HUES6 (cell line): ENCODE data around the gene TJP3.
A peak's percentile ranks its signal among the peaks of the same experiment; 100 is the strongest.
"Not testable (repeated sequence)": the region's sequence is repeated elsewhere in the genome, so short reads cannot be mapped to it uniquely, and the experiment has no call there.

Source experiments
- H3K27ac ChIP-seq: 2 replicates; pipeline ENCODE4 v1.7.0; 2013; ENCODE audit warnings: low read depth, mild to moderate bottlenecking, low read length, inconsistent platforms
- H3K27me3 ChIP-seq: 2 replicates; pipeline ENCODE4 v1.6.1; 2013; ENCODE audit warnings: low read length; ENCODE audit not compliant: control insufficient read depth, insufficient read depth
- H3K36me3 ChIP-seq: 2 replicates; pipeline ENCODE4 v1.6.1; 2013; ENCODE audit warnings: low read length; ENCODE audit not compliant: control insufficient read depth, insufficient read depth
- H3K4me1 ChIP-seq: 2 replicates; pipeline ENCODE4 v1.6.1; 2013; ENCODE audit warnings: low read length; ENCODE audit not compliant: control insufficient read depth, insufficient read depth
- H3K4me3 ChIP-seq: 2 replicates; pipeline ENCODE4 v1.5.1; 2013; ENCODE audit warnings: low read depth, low read length
- H3K9ac ChIP-seq: one replicate; pipeline ENCODE4 v1.6.1; 2013; ENCODE audit warnings: mild to moderate bottlenecking, low read length
- H3K9me3 ChIP-seq: 2 replicates; pipeline ENCODE4 v1.6.1; 2013; ENCODE audit warnings: low read depth, low read length; ENCODE audit not compliant: control insufficient read depth, insufficient read depth

TJP3 gene

GRCh38 chr19:3666545-3666856 lies 41.7 kb upstream of the TJP3 start:
- Histone ChIP-seq H3K4me1 (peaks cover 27% of the 10 kb centered on the region), H3K36me3 (peaks cover 31% of the 10 kb centered on the region)
- H3K9me3 ChIP-seq, H3K27me3 ChIP-seq, H3K4me3 ChIP-seq, H3K27ac ChIP-seq, H3K9ac ChIP-seq: not testable (repeated sequence)

- no peak overlapping the region for H3K4me3 ChIP-seq
- H3K27ac ChIP-seq = no peak overlapping the region
- H3K36me3 ChIP-seq = peaks cover 24% of the 10 kb centered on the region
- H3K27me3 ChIP-seq = no peaks in the 10 kb centered on the region
- H3K9ac ChIP-seq = no peak overlapping the region
- H3K9me3 ChIP-seq = no peaks in the 10 kb centered on the region
- peaks cover 33% of the 10 kb centered on the region for H3K4me1 ChIP-seq
Measured at GRCh38 chr19:3667037-3667638, 41.0 kb upstream of the TJP3 start.

- Histone ChIP-seq H3K36me3 (peaks cover 22% of the 10 kb centered on the region), H3K27me3 (no peaks in the 10 kb centered on the region), H3K9ac (no peak overlapping the region), H3K9me3 (no peaks in the 10 kb centered on the region), H3K4me1 (peaks cover 38% of the 10 kb centered on the region), H3K4me3 (no peak overlapping the region), H3K27ac (no peak overlapping the region)
Measured at GRCh38 chr19:3667766-3668165, 40.4 kb upstream of the TJP3 start.

GRCh38 chr19:3668331-3669081 lies 39.7 kb upstream of the TJP3 start:
- Histone ChIP-seq H3K27ac (no peak overlapping the region), H3K4me3 (no peak overlapping the region), H3K27me3 (no peaks in the 10 kb centered on the region), H3K4me1 (peaks cover 38% of the 10 kb centered on the region), H3K36me3 (peaks cover 19% of the 10 kb centered on the region), H3K9me3 (no peaks in the 10 kb centered on the region), H3K9ac (peak overlapping the region; percentile 4)

GRCh38 chr19:3669082-3669946 lies 38.9 kb upstream of the TJP3 start:
- Histone ChIP-seq H3K36me3 (peaks cover 11% of the 10 kb centered on the region), H3K4me1 (peaks cover 38% of the 10 kb centered on the region), H3K27ac (peak overlapping the region; percentile 28; the same call in 1 of the 2 replicates), H3K27me3 (no peaks in the 10 kb centered on the region), H3K9ac (peak overlapping the region; percentile 39), H3K9me3 (no peaks in the 10 kb centered on the region), H3K4me3 (no peak overlapping the region)

GRCh38 chr19:3669947-3670795 lies 38.0 kb upstream of the TJP3 start:
- H3K27ac ChIP-seq = peak overlapping the region; percentile 73
- peaks cover 38% of the 10 kb centered on the region for H3K4me1 ChIP-seq
- no peaks in the 10 kb centered on the region for H3K27me3 ChIP-seq
- peak overlapping the region; percentile 63 for H3K9ac ChIP-seq
- peaks cover 5% of the 10 kb centered on the region; the same call in 1 of the 2 replicates for H3K36me3 ChIP-seq
- no peaks in the 10 kb centered on the region for H3K9me3 ChIP-seq
- H3K4me3 ChIP-seq = no peak overlapping the region

GRCh38 chr19:3670796-3671679 lies 37.1 kb upstream of the TJP3 start:
- H3K27ac ChIP-seq = peak overlapping the region; percentile 73
- no peak overlapping the region for H3K4me3 ChIP-seq
- peaks cover 5% of the 10 kb centered on the region; the same call in 1 of the 2 replicates for H3K36me3 ChIP-seq
- no peaks in the 10 kb centered on the region for H3K9me3 ChIP-seq
- H3K9ac ChIP-seq = peak overlapping the region; percentile 63
- no peaks in the 10 kb centered on the region for H3K27me3 ChIP-seq
- H3K4me1 ChIP-seq = peaks cover 38% of the 10 kb centered on the region

- Histone ChIP-seq H3K9me3 (no peaks in the 10 kb centered on the region), H3K4me1 (peaks cover 38% of the 10 kb centered on the region), H3K9ac (peak overlapping the region; percentile 49), H3K4me3 (no peak overlapping the region), H3K36me3 (no peaks in the 10 kb centered on the region), H3K27ac (peak overlapping the region; percentile 73), H3K27me3 (no peaks in the 10 kb centered on the region)
Measured at GRCh38 chr19:3671680-3672574, 36.3 kb upstream of the TJP3 start.

- Histone ChIP-seq H3K4me1 (peaks cover 38% of the 10 kb centered on the region), H3K27me3 (no peaks in the 10 kb centered on the region), H3K9me3 (no peaks in the 10 kb centered on the region), H3K36me3 (no peaks in the 10 kb centered on the region), H3K9ac (peak overlapping the region; percentile 1), H3K4me3 (no peak overlapping the region), H3K27ac (no peak overlapping the region)
Measured at GRCh38 chr19:3672575-3672948, 35.6 kb upstream of the TJP3 start.
